Right ventricle myocardium superior (tissue), 1 donor: ENCODE data around the gene MRPL4. TPM values are rescaled to one million over a fixed set of nuclear protein-coding genes. Genes with fewer than 3 reads are reported as not detected.

Experiments used
- ATAC-seq: fragments of 200-7000 bp; cut with Tn5 transposase; one replicate; pipeline ENCODE4 v1.9.1; 2020; ENCODE audit warnings: mild to moderate bottlenecking; ENCODE audit not compliant: poor library complexity
- DNase-seq: peaks from one replicate; pipeline ENCODE4 v3.0.0-alpha.2; 2020
- intact Hi-C: fragments of 100-400 bp; cut with DNase I; formaldehyde crosslinking; loops from one replicate; pipeline ENCODE4 v1.11.2; 2022
- microRNA-seq: library from miRNA; unstranded; fragments of <30 nt; microRNA quantifications from one replicate; pipeline ENCODE4 v1.2.0, GENCODE V29; 2020
- total RNA-seq: library from RNA; stranded (reverse); fragmentation: NEBNext Ultra II Directional; extraction: Animal tissue kit (Norgen Biotek cat#: 25700); gene quantifications from one replicate; pipeline ENCODE4 v1.2.1, GENCODE V29; 2021
- donor health status: DM: no; HTN: yes; CAD: no; lungs with severe emphysema.

The MRPL4 gene
- total RNA-seq, 1 donor from 2014 or later = 72.4 TPM

DNA sequence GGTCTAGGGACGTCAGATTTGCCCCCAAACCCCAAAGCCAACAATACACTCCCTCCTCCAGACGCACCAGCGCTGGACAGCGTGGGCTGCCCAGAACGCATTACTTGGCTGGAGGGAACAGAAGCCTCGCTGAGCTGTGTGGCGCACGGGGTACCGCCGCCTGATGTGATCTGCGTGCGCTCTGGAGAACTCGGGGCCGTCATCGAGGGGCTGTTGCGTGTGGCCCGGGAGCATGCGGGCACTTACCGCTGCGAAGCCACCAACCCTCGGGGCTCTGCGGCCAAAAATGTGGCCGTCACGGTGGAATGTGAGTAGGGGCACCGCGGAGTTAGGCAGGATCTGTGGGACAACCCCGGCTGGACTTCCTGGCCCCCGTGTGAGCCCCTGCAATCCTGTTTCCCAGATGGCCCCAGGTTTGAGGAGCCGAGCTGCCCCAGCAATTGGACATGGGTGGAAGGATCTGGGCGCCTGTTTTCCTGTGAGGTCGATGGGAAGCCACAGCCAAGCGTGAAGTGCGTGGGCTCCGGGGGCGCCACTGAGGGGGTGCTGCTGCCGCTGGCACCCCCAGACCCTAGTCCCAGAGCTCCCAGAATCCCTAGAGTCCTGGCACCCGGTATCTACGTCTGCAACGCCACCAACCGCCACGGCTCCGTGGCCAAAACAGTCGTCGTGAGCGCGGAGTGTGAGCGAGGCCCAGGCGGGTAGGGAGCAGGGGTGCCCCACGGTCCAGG, 41.8 kb downstream of the MRPL4 start:
- ATAC-seq (no peak), DNase-seq (no peak)
- intact Hi-C loops = no loop called here

DNA sequence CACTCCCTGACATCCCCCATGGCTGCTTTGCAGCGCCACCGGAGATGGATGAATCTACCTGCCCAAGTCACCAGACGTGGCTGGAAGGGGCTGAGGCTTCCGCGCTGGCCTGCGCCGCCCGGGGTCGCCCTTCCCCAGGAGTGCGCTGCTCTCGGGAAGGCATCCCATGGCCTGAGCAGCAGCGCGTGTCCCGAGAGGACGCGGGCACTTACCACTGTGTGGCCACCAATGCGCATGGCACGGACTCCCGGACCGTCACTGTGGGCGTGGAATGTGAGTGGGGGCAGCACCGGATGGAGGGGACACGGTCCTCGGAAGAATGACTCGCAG, 42.3 kb downstream of the MRPL4 start:
- no peak for DNase-seq
- intact Hi-C loops = no loop called here
- ATAC-seq = no peak

DNA sequence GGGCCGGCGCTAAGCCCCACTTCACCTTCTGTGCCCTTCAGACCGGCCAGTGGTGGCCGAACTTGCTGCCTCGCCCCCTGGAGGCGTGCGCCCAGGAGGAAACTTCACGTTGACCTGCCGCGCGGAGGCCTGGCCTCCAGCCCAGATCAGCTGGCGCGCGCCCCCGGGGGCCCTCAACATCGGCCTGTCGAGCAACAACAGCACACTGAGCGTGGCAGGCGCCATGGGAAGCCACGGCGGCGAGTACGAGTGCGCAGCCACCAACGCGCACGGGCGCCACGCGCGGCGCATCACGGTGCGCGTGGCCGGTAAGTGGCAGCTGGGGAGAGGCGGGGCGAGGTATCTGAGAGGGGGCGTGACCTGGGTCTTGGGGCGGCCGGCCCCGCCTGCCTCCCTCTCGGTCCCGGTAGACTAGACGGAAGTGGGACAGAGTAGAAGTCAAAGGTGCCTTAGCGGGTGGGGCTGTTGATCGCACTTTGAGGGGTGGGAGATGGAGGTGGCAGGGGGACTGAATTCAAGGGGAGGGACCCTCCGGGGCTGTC, 43.4 kb downstream of the MRPL4 start:
- peak; percentile 73 for DNase-seq
- ATAC-seq = peak; percentile 24
- intact Hi-C loops = no loop called here

DNA sequence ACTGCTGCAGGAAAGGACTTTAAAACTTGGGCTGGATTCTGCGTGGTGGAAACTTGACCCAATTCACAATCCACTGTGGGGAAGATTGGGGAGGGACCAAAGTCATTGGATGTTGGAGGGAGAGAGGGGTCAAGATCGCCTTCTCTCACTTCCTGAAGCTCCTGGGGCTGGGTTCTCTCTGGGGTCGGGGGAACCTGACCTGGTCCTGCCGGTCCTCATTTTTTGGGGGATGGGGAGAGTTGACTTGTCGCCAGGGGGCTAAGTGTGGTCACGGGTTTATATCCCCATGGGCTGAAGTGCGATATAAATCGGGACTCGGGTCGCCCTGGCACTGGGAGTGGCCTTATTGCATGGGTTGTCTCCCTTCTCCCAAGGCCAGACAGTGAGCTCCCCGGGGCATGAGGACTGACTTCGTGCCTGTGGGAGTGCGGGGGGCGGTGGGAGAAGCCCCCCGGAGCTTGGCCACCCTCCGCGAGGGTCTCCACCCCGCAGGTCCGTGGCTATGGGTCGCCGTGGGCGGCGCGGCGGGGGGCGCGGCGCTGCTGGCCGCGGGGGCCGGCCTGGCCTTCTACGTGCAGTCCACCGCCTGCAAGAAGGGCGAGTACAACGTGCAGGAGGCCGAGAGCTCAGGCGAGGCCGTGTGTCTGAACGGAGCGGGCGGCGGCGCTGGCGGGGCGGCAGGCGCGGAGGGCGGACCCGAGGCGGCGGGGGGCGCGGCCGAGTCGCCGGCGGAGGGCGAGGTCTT, 44.0 kb downstream of the MRPL4 start:
- intact Hi-C loops = no loop called here
- no peak for DNase-seq
- ATAC-seq = no peak

DNA sequence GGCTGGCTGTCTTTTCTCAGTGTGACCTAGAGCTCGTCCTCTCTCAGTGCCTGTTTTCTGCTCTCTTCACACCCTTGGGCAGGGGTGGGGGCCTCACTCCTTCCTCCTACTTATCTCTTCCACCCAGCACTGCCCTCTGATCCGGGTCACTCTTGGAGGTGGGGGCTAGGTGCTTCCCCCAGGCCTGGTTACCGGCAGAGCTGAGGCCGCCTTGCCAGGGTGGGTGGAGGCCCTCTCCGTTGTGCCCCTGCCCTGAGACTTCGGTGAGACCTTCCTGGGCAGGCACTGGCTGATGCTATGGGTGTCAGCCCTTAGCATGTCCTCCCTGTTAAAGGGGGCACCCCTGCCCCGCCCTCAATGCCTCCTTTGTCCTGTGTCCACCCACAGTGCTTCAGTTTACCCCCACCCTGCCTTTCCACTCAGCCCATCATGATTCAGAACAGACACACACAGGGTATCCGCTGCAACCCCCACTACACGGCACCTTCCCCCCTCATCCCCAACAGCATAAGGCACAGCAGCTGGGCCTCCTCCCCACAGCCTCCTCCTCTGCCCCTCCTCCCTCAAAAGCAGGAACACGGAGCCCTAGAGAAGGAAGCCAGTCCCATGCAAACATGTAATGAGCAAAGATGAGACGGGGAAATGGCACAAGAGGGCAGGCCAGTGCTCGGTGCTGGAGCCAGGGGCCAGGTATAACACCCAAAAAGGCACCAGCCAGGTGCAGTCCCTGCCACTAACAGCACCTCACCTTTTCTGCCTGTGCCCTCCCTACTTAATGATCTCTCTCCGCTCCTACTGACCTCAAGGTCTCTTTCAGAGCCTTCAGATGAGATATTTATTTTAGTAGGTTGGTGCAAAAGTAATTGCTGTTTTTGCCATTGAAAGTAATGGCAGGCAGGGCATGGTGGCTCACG, 47.8 kb downstream of the MRPL4 start:
- intact Hi-C loops = no loop called here
- DNase-seq (no peak), ATAC-seq (no peak)

DNA sequence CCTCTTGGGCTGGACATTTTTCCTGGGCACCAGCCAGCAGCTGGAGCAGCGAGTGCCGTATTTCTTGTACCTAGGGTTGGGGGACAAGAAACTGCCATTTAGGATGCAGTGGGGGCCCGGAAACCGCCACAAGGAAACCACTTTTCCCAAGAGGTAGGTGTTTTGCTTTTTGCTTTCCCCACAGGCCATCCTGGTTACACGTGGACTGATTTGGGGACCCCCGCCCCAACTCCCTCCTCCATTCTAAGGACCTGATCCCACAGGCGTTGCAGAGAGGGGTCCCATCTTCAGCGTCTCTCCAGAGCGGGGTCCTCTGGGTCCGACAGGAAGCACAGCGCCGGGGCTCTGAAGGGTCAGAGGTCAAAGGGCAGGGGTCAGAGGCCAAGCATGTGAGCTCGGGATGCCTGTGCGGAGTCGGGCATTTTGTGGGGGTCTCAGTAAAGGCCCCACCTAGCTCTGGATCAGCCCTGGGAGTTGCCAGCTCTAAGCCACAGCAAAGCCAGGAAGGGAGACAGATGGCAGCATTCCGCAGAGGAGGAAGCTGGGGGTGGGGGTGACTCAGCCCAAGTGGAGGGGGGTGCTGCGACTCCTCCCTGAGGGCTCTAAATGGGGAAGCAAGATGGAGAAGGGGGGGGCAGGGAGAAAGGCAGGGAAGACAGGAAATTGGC, 53.3 kb downstream of the MRPL4 start:
- ATAC-seq = peak; percentile 64
- peak; percentile 63 for DNase-seq
- intact Hi-C loops = no loop called here

DNA sequence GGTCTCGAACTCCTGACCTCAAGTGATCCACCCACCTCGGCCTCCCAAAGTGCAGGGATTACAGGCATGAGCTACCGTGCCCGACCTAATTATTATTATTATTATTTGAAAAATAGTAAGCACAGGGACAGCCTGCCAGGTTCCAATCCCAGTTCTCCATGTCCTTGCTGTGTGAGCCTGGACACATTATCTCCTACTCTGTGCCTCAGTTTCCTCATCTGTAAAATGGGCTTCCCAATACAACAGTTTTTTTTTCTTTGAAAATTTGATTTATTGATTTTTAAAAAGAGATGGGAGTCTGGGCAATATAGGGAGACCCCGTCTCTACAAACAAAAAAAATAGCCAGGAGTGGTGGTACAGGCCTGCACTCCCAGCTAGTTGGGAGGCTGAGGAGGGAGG, 54.3 kb downstream of the MRPL4 start:
- intact Hi-C loops = no loop called here
- no peak for ATAC-seq
- no peak for DNase-seq

DNA sequence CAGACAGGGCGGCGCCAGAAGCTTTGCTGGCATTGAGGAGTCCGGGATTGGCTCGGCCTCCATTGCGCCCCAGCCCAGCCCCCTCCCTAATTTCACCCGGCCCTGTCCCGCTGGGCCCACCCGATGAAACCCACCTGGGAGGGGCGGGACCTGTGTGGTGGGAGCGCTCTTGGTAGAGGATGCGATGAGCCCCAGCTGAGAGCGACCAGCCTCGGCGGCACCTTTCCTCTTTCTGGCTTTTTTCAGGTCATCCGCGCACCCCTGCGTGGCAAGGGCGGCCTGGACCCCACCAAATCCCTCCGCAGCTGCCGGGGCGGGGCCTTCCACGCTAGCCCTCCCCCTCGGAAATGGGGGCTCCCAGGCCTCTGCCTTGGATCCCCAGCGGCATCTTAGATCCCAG, 57.4 kb downstream of the MRPL4 start, which contains the start of gene ZGLP1:
Gene ZGLP1, minus strand, starts transcription at position 393 of the 400 bp plus-strand sequence.
- intact Hi-C loops = no loop called here
- no peak for ATAC-seq
- DNase-seq = no peak

Small RNA genes lying within 50 kb of the gene (microRNA-seq; reads per million reads assigned to microRNA genes)
- gene MIR4322 = not detected

Other genes starting within 250 kb of the MRPL4 start
- gene COL5A3, start 241.7 kb upstream of the MRPL4 start, total RNA-seq = 10.1 TPM
- gene RDH8, start 238.7 kb upstream of the MRPL4 start, total RNA-seq = not detected
- gene SHFL, start 165.9 kb upstream of the MRPL4 start, total RNA-seq = 8.5 TPM
- not detected for gene ANGPTL6, start 149.5 kb upstream of the MRPL4 start, total RNA-seq
- 20.0 TPM for gene PPAN, start 145.9 kb upstream of the MRPL4 start, total RNA-seq
- gene P2RY11, start 140.5 kb upstream of the MRPL4 start, total RNA-seq = 4.9 TPM
- gene EIF3G, start 132.3 kb upstream of the MRPL4 start, total RNA-seq = 153 TPM
- gene DNMT1, start 57.3 kb upstream of the MRPL4 start, total RNA-seq = 22.7 TPM
- 5.9 TPM for gene S1PR2, start 20.9 kb upstream of the MRPL4 start, total RNA-seq
- gene ICAM1, start 18.9 kb downstream of the MRPL4 start, total RNA-seq = 6.4 TPM
- 0.46 TPM for gene ICAM4, start 34.7 kb downstream of the MRPL4 start, total RNA-seq
- gene ICAM5, start 37.7 kb downstream of the MRPL4 start, total RNA-seq = 0.11 TPM
- 0.91 TPM for gene ZGLP1, start 57.6 kb downstream of the MRPL4 start, total RNA-seq
- 19.8 TPM for gene FDX2, start 63.8 kb downstream of the MRPL4 start, total RNA-seq
- 9.9 TPM for gene RAVER1, start 81.3 kb downstream of the MRPL4 start, total RNA-seq
- gene ICAM3, start 87.4 kb downstream of the MRPL4 start, total RNA-seq = 31.0 TPM
- 60.3 TPM for gene TYK2, start 128.4 kb downstream of the MRPL4 start, total RNA-seq
- gene CDC37, start 151.3 kb downstream of the MRPL4 start, total RNA-seq = 146 TPM
- gene PDE4A, start 168.3 kb downstream of the MRPL4 start, total RNA-seq = 36.8 TPM